ENCODE measurements around the gene METTL1. TPM values are rescaled to one million over a fixed set of nuclear protein-coding genes. Genes with fewer than 3 reads are reported as not detected.

METTL1 gene
- total RNA-seq, 1 donor from 2014 or later: 14.4 TPM

DNA sequence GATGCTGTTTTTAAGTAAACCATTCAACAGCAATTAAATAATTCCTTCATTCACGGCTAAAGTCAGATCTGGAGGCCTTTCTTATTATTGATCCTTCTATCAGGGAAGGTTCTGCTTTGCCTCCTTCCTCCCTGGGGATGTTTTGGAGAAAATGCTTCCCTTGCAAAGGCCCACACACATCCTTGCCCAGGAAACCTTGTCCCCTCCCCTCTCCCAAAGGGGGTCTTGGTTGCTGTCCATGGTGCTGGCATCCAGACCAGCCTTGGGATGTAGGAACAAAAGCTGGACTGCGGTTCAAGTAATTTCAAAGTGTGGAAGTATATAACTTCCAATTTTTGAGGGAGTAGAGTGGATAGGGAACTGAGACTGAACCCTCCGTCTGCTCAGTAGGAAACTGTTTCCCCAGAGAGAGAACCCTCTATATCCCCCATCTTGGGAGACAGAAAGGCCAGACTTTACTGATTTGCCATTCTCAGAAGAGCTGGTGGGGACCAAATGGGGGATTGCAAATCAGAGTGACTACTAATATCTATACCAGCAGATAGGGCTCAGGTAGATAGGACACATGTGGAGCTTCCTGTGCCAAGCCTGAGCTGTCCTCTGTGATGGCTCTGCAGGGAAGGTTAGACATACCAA, 11.4 kb downstream of the METTL1 start:
- Histone ChIP-seq H3K9me3 (no peaks in the 10 kb centered on the region), H3K27me3 (ENCODE audit: low read depth) (peaks cover 23% of the 10 kb centered on the region), H3K4me1 (peaks cover 23% of the 10 kb centered on the region), H3K4me3 (no peak overlapping the region), H3K36me3 (peaks cover 22% of the 10 kb centered on the region), H3K27ac (no peak overlapping the region)
- no peak for ATAC-seq
- TF ChIP-seq, protein P1, sequence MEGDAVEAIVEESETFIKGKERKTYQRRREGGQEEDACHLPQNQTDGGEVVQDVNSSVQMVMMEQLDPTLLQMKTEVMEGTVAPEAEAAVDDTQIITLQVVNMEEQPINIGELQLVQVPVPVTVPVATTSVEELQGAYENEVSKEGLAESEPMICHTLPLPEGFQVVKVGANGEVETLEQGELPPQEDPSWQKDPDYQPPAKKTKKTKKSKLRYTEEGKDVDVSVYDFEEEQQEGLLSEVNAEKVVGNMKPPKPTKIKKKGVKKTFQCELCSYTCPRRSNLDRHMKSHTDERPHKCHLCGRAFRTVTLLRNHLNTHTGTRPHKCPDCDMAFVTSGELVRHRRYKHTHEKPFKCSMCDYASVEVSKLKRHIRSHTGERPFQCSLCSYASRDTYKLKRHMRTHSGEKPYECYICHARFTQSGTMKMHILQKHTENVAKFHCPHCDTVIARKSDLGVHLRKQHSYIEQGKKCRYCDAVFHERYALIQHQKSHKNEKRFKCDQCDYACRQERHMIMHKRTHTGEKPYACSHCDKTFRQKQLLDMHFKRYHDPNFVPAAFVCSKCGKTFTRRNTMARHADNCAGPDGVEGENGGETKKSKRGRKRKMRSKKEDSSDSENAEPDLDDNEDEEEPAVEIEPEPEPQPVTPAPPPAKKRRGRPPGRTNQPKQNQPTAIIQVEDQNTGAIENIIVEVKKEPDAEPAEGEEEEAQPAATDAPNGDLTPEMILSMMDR (IDR thresholded peaks at IDR 0.05): no peak
- intact Hi-C loops (cut with DNase I): no loop called here
- no peak for DNase-seq

DNA sequence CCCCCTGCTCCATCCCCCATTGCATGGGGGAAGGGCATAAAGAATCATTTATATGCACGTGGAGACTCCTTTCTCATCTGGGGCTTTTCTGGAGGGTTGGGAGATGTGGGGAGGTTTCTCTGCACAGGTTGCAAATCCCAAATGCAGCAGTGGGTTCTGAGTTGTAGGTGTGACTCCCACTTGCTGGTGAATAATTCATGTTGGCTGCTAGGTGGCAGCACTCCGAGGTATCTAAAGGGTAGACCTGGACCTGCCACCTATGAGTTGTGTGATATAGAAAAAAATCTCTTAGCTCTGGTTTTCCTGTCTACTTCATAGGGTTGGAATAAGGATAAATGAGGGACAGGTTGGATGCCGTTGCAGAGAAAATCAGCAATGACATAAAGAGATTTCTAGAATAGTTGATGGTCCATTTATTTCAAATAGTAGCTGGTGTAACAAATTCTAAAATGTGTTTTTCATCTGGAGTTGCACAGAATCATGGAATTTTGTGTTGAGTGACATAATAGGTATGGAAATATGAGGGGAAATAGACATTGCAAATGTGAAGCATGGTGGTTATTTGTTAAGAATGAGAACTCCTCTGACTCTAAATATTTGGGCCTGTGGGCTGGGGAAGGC, 12.4 kb downstream of the METTL1 start:
- H3K4me1 ChIP-seq: peaks cover 16% of the 10 kb centered on the region
- TF ChIP-seq, protein P1 (IDR thresholded peaks at IDR 0.05): peak; percentile 31
- intact Hi-C loops (cut with DNase I): no loop called here
- no peaks in the 10 kb centered on the region for H3K9me3 ChIP-seq
- H3K27ac ChIP-seq: no peak overlapping the region
- H3K36me3 ChIP-seq: peaks cover 22% of the 10 kb centered on the region
- DNase-seq: no peak
- ATAC-seq: no peak
- H3K27me3 ChIP-seq (ENCODE audit: low read depth): peaks cover 13% of the 10 kb centered on the region
- H3K4me3 ChIP-seq: no peak overlapping the region

DNA sequence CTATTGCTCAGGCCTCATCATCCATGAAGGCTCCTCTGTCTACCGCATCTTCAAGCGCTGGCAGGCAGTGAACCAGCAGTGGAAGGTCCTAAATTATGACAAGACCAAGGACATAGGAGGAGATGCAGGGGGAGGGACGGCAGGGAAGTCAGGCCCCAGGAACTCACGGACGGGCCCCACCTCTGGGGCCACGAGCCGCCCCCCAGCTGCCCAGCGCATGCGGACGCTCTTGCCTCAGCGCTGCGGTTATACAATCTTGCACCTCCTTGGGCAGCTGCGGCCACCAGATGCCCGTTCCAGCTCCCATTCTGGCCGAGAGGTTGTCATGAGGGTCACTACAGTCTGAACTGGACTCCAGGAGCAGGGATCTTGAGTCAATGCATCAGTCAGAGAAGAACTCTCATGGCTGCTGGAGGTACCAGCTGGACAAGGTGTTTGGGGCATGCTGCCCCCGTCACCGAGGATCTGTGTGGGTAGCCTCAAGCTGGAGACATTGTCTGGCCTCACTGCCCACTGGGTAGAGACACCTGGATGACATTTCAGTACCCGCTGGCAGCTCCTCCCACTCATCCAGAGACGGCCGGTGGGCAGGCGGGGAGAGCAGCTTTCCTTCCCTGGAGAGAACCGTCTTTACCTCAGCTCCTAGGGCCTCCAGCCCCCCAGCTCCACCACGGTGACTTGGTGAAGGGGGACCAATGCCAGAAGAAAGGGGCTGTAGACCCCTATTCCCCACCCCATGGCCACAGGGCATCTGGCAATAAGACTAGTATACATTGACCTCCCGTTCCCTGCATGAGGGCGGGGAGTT, 13.1 kb downstream of the METTL1 start:
- Histone ChIP-seq H3K9me3 (no peaks in the 10 kb centered on the region), H3K27me3 (ENCODE audit: low read depth) (peaks cover 6% of the 10 kb centered on the region)

DNA sequence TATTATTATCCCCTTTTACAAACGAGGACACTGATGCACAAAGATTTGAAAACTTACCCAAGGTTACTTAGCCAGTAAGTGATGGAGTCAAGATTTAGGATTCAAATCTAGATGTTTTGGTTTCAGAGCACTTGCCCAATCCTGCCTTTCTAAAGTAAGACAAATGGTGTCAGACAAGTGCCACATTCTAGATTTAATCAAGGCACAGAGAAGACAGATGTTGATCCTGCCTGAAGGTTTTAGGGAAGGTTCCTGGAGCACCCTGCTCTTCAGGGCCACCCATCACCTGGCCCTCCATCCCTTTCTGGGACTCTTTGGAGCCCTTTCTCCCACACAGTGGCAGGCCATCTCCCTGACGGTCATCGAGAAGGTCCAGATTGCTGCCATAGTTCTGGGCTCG, 14.1 kb downstream of the METTL1 start:
- H3K36me3 ChIP-seq: peaks cover 22% of the 10 kb centered on the region
- H3K27ac ChIP-seq: no peak overlapping the region
- H3K4me3 ChIP-seq: no peak overlapping the region
- no peaks in the 10 kb centered on the region for H3K9me3 ChIP-seq
- peaks cover 32% of the 10 kb centered on the region for H3K4me1 ChIP-seq
- no peak for DNase-seq
- H3K27me3 ChIP-seq (ENCODE audit: low read depth): no peaks in the 10 kb centered on the region
- intact Hi-C loops (cut with DNase I): no loop called here
- ATAC-seq: no peak
- TF ChIP-seq, protein P1 (IDR thresholded peaks at IDR 0.05): no peak

More for the DNA sequence above, 13.1 kb downstream of the METTL1 start:
- Histone ChIP-seq H3K27ac (no peak overlapping the region), H3K4me1 (peaks cover 22% of the 10 kb centered on the region), H3K36me3 (peaks cover 22% of the 10 kb centered on the region), H3K4me3 (no peak overlapping the region)
- ATAC-seq: no peak
- TF ChIP-seq, protein P1 (IDR thresholded peaks at IDR 0.05): no peak
- intact Hi-C loops (cut with DNase I): no loop called here
- no peak for DNase-seq

DNA sequence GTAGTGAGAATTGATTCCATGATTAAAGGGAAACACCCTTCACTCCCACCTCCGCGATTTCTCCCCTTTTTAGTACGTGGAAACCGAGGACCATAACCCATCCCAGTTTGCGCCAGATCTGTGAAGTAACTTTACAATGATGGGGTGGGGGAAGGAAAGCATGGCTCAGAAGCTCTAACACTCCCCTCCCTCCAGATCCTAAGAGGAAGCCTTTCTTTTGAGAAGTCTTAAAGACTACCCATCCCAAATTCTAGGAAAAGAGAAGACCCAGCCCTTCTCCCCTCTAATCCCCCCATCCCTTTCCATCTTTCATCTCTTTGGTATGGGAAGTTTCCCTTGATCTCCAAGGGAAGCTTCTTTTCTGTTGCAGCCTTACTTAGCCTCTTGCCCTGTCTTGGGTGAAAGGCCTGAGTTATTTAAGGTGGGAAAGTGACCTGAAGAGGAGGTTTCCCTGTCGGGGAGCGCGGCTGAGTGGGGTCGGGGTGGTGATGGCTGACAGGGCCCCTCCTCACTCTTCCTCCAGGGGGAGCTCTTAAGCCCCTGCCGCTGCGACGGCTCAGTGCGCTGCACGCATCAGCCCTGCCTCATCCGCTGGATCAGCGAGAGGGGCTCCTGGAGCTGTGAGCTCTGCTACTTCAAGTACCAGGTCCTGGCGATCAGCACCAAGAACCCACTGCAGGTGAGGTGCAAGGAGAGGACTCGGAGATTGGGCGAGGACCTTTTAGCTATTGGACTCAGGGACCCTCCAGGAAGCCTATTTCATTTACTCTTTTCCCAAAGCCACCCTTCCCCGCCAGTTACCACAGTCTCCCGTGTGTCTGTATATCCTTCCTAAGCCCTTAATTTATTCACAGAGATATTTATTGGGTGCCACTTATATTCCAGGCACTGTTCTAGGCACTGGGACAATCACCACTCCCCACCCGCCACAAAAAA, 15.2 kb downstream of the METTL1 start:
- H3K27ac ChIP-seq: no peak overlapping the region
- H3K27me3 ChIP-seq (ENCODE audit: low read depth): no peaks in the 10 kb centered on the region
- H3K9me3 ChIP-seq: no peaks in the 10 kb centered on the region
- DNase-seq (peak; percentile 72), ATAC-seq (no peak)
- peak overlapping the region; percentile 64 for H3K4me3 ChIP-seq
- peaks cover 36% of the 10 kb centered on the region for H3K4me1 ChIP-seq
- intact Hi-C loops (cut with DNase I): no loop called here
- peaks cover 22% of the 10 kb centered on the region for H3K36me3 ChIP-seq
- TF ChIP-seq, protein P1 (IDR thresholded peaks at IDR 0.05): peak; percentile 63

Data from lower lobe of right lung (tissue), 2 donors.